Measurements from ENCODE around the gene MPHOSPH6. TPM values are rescaled to one million over a fixed set of nuclear protein-coding genes. Genes with fewer than 3 reads are reported as not detected.
"Not testable (repeated sequence)": the region's sequence is repeated elsewhere in the genome, so short reads cannot be mapped to it uniquely, and the experiment has no call there.

MPHOSPH6 gene
- total RNA-seq, 3 donors from 2014 or later: 24.0 to 70.4 (median 60.0) TPM

DNA sequence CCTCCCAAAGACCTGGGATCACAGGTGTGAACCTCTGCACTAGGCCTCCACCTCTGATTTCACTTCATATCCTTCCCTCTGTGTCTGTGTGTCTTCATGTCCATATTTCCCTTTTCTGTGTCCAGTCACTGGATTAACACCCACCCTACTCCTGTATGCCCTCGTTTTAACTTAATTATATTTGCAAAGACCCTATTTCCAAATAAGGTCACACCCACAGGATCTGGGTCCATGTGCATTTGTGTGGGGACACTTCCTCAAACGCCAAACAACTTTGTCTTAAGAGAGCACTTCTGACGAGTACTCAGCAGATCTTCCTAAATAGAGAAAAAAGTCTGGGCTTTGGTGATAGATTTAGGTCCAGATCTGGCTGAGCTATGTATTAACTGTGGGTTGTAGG lies 56.3 kb downstream of the MPHOSPH6 start:
- no peaks in the 10 kb centered on the region for H3K9me3 ChIP-seq
- TF ChIP-seq, protein P1, sequence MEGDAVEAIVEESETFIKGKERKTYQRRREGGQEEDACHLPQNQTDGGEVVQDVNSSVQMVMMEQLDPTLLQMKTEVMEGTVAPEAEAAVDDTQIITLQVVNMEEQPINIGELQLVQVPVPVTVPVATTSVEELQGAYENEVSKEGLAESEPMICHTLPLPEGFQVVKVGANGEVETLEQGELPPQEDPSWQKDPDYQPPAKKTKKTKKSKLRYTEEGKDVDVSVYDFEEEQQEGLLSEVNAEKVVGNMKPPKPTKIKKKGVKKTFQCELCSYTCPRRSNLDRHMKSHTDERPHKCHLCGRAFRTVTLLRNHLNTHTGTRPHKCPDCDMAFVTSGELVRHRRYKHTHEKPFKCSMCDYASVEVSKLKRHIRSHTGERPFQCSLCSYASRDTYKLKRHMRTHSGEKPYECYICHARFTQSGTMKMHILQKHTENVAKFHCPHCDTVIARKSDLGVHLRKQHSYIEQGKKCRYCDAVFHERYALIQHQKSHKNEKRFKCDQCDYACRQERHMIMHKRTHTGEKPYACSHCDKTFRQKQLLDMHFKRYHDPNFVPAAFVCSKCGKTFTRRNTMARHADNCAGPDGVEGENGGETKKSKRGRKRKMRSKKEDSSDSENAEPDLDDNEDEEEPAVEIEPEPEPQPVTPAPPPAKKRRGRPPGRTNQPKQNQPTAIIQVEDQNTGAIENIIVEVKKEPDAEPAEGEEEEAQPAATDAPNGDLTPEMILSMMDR (IDR thresholded peaks at IDR 0.05): no peak
- TF ChIP-seq POLR2AphosphoS5 (IDR thresholded peaks at IDR 0.05) (no peak), POLR2A (IDR thresholded peaks at IDR 0.05) (no peak)
- H3K4me1 ChIP-seq: no peaks in the 10 kb centered on the region
- no peaks in the 10 kb centered on the region for H3K27me3 ChIP-seq
- intact Hi-C loops (cut with DNase I; ENCODE audit: low total_unique reads): no loop called here
- H3K27ac ChIP-seq: no peak overlapping the region
- no peak for DNase-seq (ENCODE audit: low spot score in 2 of 2)
- no peaks in the 10 kb centered on the region for H3K36me3 ChIP-seq
- H3K4me3 ChIP-seq: no peak overlapping the region

DNA sequence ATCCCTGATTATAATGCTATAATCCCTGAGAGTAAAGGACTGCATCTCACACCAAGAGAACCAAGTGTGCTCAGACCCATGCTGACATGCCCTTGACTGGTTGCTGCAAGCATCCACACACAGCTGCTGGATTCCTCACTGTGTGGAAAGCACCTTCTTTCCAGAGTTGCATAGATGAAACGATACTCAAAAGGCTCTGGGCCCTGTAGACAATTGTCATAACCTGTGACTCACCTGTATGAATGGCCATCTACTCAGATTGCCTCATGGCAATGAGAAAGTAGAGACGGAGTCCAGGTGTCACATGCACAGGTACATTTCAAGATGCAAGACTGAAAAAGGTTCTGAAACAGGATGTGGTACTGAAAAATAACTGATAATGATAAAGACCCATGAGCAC lies 58.1 kb downstream of the MPHOSPH6 start:
- Histone ChIP-seq H3K27me3 (no peaks in the 10 kb centered on the region), H3K9me3 (no peaks in the 10 kb centered on the region), H3K36me3 (no peaks in the 10 kb centered on the region), H3K27ac (no peak overlapping the region), H3K4me3 (no peak overlapping the region), H3K4me1 (no peaks in the 10 kb centered on the region)
- TF ChIP-seq, protein P1 (IDR thresholded peaks at IDR 0.05): no peak
- TF ChIP-seq POLR2AphosphoS5 (IDR thresholded peaks at IDR 0.05) (no peak), POLR2A (IDR thresholded peaks at IDR 0.05) (no peak)
- DNase-seq (ENCODE audit: low spot score in 2 of 2): no peak
- intact Hi-C loops (cut with DNase I; ENCODE audit: low total_unique reads): no loop called here

DNA sequence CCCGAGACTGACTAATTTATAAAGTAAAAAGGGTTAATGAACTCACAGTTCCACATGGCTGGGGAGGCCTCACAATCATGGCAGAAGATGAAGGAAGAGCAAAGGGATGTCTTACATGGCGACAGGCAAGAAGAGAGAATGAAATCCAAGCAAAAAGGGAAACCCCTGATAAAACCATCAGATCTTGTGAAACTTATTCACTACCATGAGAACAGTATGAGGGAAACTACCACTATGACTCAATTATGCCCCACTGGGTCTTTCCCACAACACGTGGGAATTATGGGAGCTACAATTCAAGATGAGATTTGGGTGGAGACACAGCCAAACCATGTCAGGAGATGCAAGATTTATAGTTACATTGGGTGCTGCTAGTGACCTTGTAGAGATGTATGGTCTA lies 60.8 kb downstream of the MPHOSPH6 start:
- H3K9me3 ChIP-seq; H3K27me3 ChIP-seq; H3K4me3 ChIP-seq; intact Hi-C loops (cut with DNase I; ENCODE audit: low total_unique reads); H3K4me1 ChIP-seq; H3K36me3 ChIP-seq; H3K27ac ChIP-seq; DNase-seq (ENCODE audit: low spot score in 2 of 2): not testable (repeated sequence)

DNA sequence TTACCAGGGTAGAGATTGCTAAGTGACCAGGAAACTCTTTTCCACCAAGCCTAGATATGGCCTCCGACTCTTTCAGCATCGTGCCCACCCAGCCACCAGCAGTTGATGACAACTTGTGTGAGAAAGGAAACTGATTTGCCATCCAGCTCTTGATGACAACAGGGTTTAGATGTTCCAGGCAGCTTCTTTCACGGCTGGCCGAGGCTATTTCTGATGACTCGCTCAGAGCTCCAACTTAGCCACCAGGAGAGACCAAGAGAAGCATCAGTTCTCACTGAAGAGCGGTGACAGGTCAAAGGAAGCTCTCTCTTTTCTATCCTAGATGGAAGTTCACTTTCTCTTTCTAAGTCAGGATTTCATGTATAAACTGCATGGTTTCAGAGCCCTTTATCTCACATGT lies 61.2 kb downstream of the MPHOSPH6 start:
- TF ChIP-seq POLR2AphosphoS5 (IDR thresholded peaks at IDR 0.05) (no peak), POLR2A (IDR thresholded peaks at IDR 0.05) (no peak)
- TF ChIP-seq, protein P1 (IDR thresholded peaks at IDR 0.05): no peak
- DNase-seq (ENCODE audit: low spot score in 2 of 2): no peak

DNA sequence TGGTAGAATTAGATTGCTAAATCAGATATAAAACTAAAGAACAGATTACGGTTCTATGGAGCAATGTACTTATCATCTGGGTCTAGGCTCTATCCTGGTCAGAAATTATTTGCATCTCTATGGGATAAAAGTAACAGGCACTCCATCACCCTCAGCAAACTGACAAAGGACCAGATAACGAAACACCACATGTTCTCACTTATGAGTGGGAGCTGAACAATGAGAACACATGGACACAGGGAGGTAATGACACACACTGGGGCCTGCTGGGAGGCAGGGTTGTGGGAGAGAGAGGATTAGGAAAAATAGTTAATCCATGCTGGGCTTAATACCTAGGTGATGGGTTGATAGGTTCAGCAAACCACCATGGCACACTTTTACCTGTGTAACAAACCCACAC lies 61.9 kb downstream of the MPHOSPH6 start:
- Histone ChIP-seq H3K9me3 (no peaks in the 10 kb centered on the region), H3K4me3 (no peak overlapping the region), H3K27ac (no peak overlapping the region), H3K27me3 (no peaks in the 10 kb centered on the region), H3K36me3 (no peaks in the 10 kb centered on the region), H3K4me1 (no peaks in the 10 kb centered on the region)
- no peak for DNase-seq (ENCODE audit: low spot score in 2 of 2)
- TF ChIP-seq POLR2AphosphoS5 (IDR thresholded peaks at IDR 0.05) (no peak), POLR2A (IDR thresholded peaks at IDR 0.05) (no peak)
- TF ChIP-seq, protein P1 (IDR thresholded peaks at IDR 0.05): no peak
- intact Hi-C loops (cut with DNase I; ENCODE audit: low total_unique reads): no loop called here

More for the DNA sequence above, 61.2 kb downstream of the MPHOSPH6 start:
- intact Hi-C loops (cut with DNase I; ENCODE audit: low total_unique reads): no loop called here
- Histone ChIP-seq H3K9me3 (no peaks in the 10 kb centered on the region), H3K27me3 (no peaks in the 10 kb centered on the region), H3K36me3 (no peaks in the 10 kb centered on the region), H3K4me1 (no peaks in the 10 kb centered on the region), H3K4me3 (no peak overlapping the region), H3K27ac (no peak overlapping the region)

DNA sequence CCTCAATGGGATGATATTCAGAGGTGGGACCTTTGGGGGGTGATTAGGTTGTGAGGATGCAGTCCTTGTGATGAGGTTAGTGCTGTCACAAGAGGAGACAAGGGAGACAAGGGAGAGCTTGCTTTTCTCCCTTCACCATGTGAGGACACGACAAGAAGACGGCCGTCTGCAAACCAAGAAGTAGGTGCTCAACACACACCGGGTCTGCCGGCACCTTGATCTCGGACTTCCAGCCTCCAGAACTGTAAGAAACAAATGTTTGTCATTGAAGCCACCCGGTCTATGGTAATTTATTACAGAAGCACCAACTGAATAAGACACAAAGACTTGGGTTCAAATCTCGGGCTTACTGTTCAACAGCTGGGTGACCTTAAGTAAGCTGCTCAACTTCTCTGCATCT lies 64.9 kb downstream of the MPHOSPH6 start:
- no peak for DNase-seq (ENCODE audit: low spot score in 2 of 2)
- H3K4me3 ChIP-seq: no peak overlapping the region
- H3K36me3 ChIP-seq: no peaks in the 10 kb centered on the region
- intact Hi-C loops (cut with DNase I; ENCODE audit: low total_unique reads): no loop called here
- TF ChIP-seq, protein P1 (IDR thresholded peaks at IDR 0.05): no peak
- TF ChIP-seq POLR2A (IDR thresholded peaks at IDR 0.05): no peak
- no peak for TF ChIP-seq POLR2AphosphoS5 (IDR thresholded peaks at IDR 0.05)
- H3K4me1 ChIP-seq: no peaks in the 10 kb centered on the region
- H3K27ac ChIP-seq: no peak overlapping the region
- H3K27me3 ChIP-seq: no peaks in the 10 kb centered on the region
- H3K9me3 ChIP-seq: no peaks in the 10 kb centered on the region
